ENCODE results near the gene ABCC1. TPM values are rescaled to one million over a fixed set of nuclear protein-coding genes. Genes with fewer than 3 reads are reported as not detected.

The ABCC1 gene
- total and polyA plus RNA-seq, 2 of the 4 experiments (the other 2 are of a cell fraction), result 39.4 to 66.0 TPM

DNA sequence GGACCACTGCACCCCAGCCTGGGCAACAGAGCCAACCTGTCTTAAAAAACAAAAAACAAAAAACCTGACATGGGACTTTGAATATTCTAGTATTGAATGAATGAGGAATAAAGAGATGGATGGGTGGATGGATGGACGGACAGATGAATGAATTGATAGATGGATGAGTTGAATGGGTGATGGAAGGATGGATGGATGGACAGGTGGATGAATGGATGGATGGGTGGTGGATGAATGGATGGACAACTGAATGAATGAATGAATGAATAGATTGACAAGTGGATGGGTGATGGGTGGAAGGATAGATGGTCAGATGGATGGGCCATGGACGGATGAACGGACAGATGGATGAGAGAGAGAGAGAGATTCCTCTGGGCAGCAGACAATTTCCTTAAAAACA lies 38.2 kb upstream of the ABCC1 start:
- no peak overlapping the region for H2BK5ac ChIP-seq (ENCODE audit: low read depth, low read length, poor library complexity, severe bottlenecking)
- H3K23ac ChIP-seq (ENCODE audit: low read depth, low read length), result no peak overlapping the region
- DNase-seq (no peak), ATAC-seq (ENCODE audit: low read depth) (no peak)
- no peaks in the 10 kb centered on the region for H3K27me3 ChIP-seq (ENCODE audit: control insufficient read depth, insufficient read depth, low read length)
- no peak overlapping the region for H2AK5ac ChIP-seq (ENCODE audit: low read depth, low read length)
- H4K20me1 ChIP-seq (ENCODE audit: insufficient read depth, low read length), result no peaks in the 10 kb centered on the region
- H2BK20ac ChIP-seq (ENCODE audit: low read depth, low read length), result no peak overlapping the region
- no peak overlapping the region for H4K8ac ChIP-seq (ENCODE audit: low read depth in 2 of 2, low read length in 2 of 2)
- POLR2A ChIA-PET (ENCODE audit: unreplicated experiment), result no interaction called here
- H3K9me1 ChIP-seq (ENCODE audit: insufficient read depth, low read length), result no peaks in the 10 kb centered on the region
- TF ChIP-seq, protein P1, sequence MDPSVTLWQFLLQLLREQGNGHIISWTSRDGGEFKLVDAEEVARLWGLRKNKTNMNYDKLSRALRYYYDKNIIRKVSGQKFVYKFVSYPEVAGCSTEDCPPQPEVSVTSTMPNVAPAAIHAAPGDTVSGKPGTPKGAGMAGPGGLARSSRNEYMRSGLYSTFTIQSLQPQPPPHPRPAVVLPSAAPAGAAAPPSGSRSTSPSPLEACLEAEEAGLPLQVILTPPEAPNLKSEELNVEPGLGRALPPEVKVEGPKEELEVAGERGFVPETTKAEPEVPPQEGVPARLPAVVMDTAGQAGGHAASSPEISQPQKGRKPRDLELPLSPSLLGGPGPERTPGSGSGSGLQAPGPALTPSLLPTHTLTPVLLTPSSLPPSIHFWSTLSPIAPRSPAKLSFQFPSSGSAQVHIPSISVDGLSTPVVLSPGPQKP (IDR thresholded peaks at IDR 0.05; ENCODE audit: borderline replicate concordance, low read depth, low read length), result no peak
- TF ChIP-seq RCOR1 (IDR thresholded peaks at IDR 0.05; ENCODE audit: insufficient replicate concordance, low read length), result no peak
- TF ChIP-seq MAFK (IDR thresholded peaks at IDR 0.05; ENCODE audit: low read depth, low read length), result no peak
- TF ChIP-seq CEBPB (IDR thresholded peaks at IDR 0.05; ENCODE audit: low read depth, low read length), result no peak
- H2AFZ ChIP-seq (replicated peaks; ENCODE audit: low read length, poor library complexity), result no peak overlapping the region
- BruUV-seq (replicated peaks), result no TSS peak
- no peak overlapping the region for H2AK9ac ChIP-seq (replicated peaks; ENCODE audit: low read depth, low read length, poor library complexity)
- no peak overlapping the region for H4K5ac ChIP-seq (ENCODE audit: low read depth, low read length)
- no peak overlapping the region for H3K56ac ChIP-seq (ENCODE audit: extremely low read depth, insufficient read depth, low read length)
- no peak overlapping the region for H4K91ac ChIP-seq (ENCODE audit: insufficient read depth, low read depth, low read length)
- no peak overlapping the region for H3K9ac ChIP-seq (ENCODE audit: low read depth, low read length)
- H3K79me1 ChIP-seq (ENCODE audit: low read depth in 1 of 2, low read length in 2 of 2), result no peaks in the 10 kb centered on the region
- no peak overlapping the region for H3K27ac ChIP-seq (ENCODE audit: insufficient read depth, low read length)
- no peak overlapping the region for H3K4me3 ChIP-seq (ENCODE audit: insufficient read depth, low read depth, low read length)
- no peak overlapping the region for H2BK15ac ChIP-seq (ENCODE audit: low read depth, low read length)
- H3K4me1 ChIP-seq (ENCODE audit: control insufficient read depth, insufficient read depth, low read length), result no peaks in the 10 kb centered on the region
- dilution Hi-C loops (cut with HindIII; ENCODE audit: low sequenced_read_pairs, unreplicated experiment), result no loop called here
- WGBS, 2 experiments (ENCODE audit: extremely low coverage in 2 of 2, insufficient read length in 1 of 2), result 93 to 100% methylated on average over 1 of the region's 3 CpGs
- H3K36me3 ChIP-seq (ENCODE audit: control insufficient read depth, insufficient read depth, low read length), result no peaks in the 10 kb centered on the region
- in situ Hi-C loops (cut with MboI; ENCODE audit: low sequenced_read_pairs), result no loop called here
- H3K4ac ChIP-seq (ENCODE audit: low read depth, low read length), result no peak overlapping the region
- no peaks in the 10 kb centered on the region for H3K9me3 ChIP-seq (ENCODE audit: control insufficient read depth, insufficient read depth, low read length)
- intact Hi-C loops (cut with micrococcal nuclease), result no loop called here
- no peak overlapping the region for H3K18ac ChIP-seq (ENCODE audit: low read depth, low read length)
- no peak overlapping the region for H3K14ac ChIP-seq (replicated peaks; ENCODE audit: low read depth, low read length)
- H3K4me2 ChIP-seq (ENCODE audit: low read depth, low read length), result no peak overlapping the region
- no peak overlapping the region for H2BK120ac ChIP-seq (ENCODE audit: low read depth, low read length)
- CTCF ChIA-PET, result no interaction called here

Data from IMR-90 (cell line).